GM12865 (cell line): ENCODE data around the gene SPATA46.

ENCODE experiments used
- DNase-seq: peaks from one replicate; pipeline ENCODE4 v3.0.0; 2010; ENCODE audit warnings: low read depth
- H3K4me3 ChIP-seq: 2 replicates; pipeline ENCODE4 v1.5.1; 2011; ENCODE audit warnings: mild to moderate bottlenecking, low read depth, low read length, control low read depth
- TF ChIP-seq, protein P1 (sequence below): IDR thresholded peaks from 2 replicates; pipeline ENCODE4 v1.5.1; 2011; ENCODE audit warnings: low read length, control low read depth, low read depth, inconsistent platforms; ENCODE audit not compliant: insufficient read depth; ENCODE audit errors: missing control alignments

Gene SPATA46

GRCh38 chr1:162368451-162368850 lies 8.2 kb downstream of the SPATA46 start:
- TF ChIP-seq, protein P1, sequence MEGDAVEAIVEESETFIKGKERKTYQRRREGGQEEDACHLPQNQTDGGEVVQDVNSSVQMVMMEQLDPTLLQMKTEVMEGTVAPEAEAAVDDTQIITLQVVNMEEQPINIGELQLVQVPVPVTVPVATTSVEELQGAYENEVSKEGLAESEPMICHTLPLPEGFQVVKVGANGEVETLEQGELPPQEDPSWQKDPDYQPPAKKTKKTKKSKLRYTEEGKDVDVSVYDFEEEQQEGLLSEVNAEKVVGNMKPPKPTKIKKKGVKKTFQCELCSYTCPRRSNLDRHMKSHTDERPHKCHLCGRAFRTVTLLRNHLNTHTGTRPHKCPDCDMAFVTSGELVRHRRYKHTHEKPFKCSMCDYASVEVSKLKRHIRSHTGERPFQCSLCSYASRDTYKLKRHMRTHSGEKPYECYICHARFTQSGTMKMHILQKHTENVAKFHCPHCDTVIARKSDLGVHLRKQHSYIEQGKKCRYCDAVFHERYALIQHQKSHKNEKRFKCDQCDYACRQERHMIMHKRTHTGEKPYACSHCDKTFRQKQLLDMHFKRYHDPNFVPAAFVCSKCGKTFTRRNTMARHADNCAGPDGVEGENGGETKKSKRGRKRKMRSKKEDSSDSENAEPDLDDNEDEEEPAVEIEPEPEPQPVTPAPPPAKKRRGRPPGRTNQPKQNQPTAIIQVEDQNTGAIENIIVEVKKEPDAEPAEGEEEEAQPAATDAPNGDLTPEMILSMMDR: no peak
- H3K4me3 ChIP-seq: no peak overlapping the region
- DNase-seq: no peak

- TF ChIP-seq, protein P1: no peak
- no peak for DNase-seq
- H3K4me3 ChIP-seq: no peak overlapping the region
Observed at GRCh38 chr1:162367772-162368171, 8.9 kb downstream of the SPATA46 start.

GRCh38 chr1:162367073-162367472 lies 9.6 kb downstream of the SPATA46 start:
- no peak overlapping the region for H3K4me3 ChIP-seq
- no peak for DNase-seq
- TF ChIP-seq, protein P1: no peak

DNA sequence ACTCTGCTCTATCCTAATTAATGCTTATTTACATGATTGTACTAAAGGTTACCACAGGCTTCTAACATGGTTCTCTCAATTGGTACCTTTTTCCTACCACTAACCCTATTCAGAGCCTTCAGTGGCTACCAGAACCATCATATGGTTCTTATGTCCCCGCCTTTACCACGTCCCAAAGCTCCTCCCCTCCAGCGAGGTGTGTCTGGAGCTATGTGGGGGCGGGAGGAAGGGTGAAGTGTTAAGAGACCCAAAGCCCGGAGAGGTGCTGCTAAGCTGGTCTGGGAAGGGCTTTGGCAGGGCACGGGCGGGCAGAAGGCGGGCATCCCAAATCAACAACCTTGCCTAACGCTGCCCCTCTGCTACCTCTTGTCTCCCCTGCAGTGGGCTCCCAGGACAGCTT lies 10.0 kb downstream of the SPATA46 start:
- DNase-seq: no peak
- TF ChIP-seq, protein P1: no peak
- H3K4me3 ChIP-seq: no peak overlapping the region

GRCh38 chr1:162366149-162366548 lies 10.5 kb downstream of the SPATA46 start:
- DNase-seq: no peak
- TF ChIP-seq, protein P1: no peak
- no peak overlapping the region for H3K4me3 ChIP-seq

- TF ChIP-seq, protein P1: no peak
Observed at GRCh38 chr1:162365284-162366020, 11.2 kb downstream of the SPATA46 start.

GRCh38 chr1:162364498-162364897 lies 12.2 kb downstream of the SPATA46 start:
- TF ChIP-seq, protein P1: no peak
- no peak overlapping the region for H3K4me3 ChIP-seq
- no peak for DNase-seq

More at GRCh38 chr1:162365284-162366020, 11.2 kb downstream of the SPATA46 start:
- DNase-seq: no peak
- no peak overlapping the region for H3K4me3 ChIP-seq
